NCI-H774 (cell line): Measurements from ENCODE around the gene NMRK2.
A peak's percentile ranks its signal among the peaks of the same experiment; 100 is the strongest.

Source experiments
- DNase-seq: peaks from one replicate; lab custom pipeline; 2025; lab: John Stamatoyannopoulos, UW

Gene NMRK2

DNA sequence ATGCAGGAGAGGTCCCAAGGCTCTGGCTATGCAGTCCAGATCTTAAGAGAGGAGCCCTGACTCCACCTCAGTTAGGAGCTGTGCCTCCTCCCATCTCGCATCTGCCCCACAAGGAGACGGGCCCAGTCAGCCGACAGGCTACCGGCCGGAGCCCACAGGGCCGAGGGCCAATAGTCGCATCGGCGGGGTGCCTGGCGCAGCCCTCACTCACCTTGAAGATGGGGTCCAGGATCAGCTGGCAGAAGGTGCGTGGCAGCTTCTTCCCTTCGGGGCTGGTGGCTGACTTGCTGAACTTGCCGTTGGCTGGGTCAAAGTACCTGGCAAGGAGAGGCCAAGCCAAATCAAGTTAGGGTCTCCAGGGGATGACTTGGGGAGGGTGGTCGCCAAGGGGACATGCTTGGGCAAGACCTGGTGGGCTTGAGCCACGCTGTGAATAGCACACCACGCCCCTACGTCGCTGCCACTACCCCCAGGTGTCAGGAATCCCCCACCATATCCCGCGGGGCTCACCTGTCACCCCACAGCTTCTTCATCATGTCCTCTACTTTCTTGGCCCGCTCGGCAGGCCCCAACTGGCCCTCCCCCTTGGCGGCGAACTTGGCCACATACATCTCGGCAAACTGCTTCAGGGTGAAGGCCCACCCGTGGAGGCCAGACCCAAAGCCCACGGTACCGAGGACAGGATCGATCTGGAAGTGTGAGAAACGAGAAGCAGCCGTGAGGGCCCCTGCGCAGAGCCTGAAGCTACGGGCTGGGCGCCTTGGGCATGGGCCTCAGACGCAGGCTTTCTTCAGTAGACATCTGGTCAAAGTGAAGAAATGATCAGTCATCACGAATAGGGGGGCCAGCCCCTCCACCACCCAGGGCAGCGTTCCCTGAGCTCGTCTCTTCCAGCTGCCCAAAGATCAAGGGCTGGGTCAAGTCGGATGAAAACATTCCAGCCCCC, 49.1 kb downstream of the NMRK2 start:
- no peak for DNase-seq

DNA sequence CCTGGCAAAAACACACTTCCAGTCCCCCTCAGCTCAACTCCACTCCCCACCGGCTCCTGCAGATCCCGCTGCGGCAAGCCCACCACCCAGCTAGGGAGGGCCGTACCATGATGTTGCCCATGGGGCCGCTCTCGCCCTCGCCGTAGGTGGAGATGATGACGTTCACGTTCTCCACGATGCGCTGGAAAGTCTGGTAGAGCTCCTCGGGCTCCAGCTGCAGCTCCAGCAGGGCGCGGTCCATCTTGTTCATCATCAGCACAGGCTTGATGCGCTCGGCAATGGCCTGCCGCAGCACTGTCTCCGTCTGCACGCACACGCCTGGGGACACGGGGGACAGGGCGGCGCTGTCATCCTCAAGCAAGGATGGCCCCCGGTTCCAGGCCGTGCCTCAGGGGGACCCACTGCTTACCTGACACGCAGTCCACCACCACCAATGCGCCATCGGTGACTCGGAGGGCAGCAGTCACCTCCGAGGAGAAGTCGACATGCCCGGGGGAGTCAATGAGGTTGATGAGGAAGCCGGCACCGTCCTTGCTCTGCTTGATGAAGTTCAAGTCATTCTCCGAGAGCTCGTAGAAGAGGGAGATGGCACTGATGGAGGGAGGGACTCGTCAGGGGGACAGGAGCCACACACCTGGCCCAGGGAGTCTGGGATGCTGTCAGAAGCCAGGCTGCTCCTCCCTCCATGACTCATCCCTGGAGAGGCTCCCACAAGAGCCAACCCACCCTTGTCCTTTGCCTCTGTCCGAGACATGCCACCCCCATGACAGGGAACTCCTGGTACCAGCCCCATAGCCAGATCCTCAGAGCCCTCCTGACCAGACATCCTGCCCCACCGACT, 50.1 kb downstream of the NMRK2 start:
- DNase-seq = no peak

DNA sequence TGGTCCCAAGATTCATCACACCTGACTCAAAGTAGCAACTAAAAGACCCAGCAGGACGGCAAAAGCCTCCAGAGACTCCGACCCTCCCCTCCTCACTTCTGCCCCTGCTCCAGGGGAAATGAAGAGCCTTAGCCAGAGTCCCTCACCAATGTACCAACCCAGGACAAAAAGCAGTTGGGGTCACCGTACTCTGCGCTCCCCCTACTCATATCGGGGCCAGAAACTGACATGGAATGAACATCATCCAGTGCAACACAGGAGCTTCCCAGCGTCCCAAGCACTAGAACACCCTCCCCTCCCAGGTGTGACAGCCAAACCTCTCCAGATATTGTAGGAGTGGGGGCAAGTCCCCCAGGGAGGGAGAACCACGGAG, 50.7 kb downstream of the NMRK2 start:
- no peak for DNase-seq

GRCh38 chr19:3983936-3984583, 51.2 kb downstream of the NMRK2 start:
- DNase-seq = no peak

- no peak for DNase-seq
Measured at GRCh38 chr19:3984584-3984907, 51.7 kb downstream of the NMRK2 start.

- DNase-seq = peak; percentile 86
Measured at GRCh38 chr19:3984908-3985642, 52.2 kb downstream of the NMRK2 start, which contains the start of gene EEF2. Gene EEF2, minus strand, starts transcription at chr19:3985463. Its CDS starts 83 bp downstream, at chr19:3985380.

DNA sequence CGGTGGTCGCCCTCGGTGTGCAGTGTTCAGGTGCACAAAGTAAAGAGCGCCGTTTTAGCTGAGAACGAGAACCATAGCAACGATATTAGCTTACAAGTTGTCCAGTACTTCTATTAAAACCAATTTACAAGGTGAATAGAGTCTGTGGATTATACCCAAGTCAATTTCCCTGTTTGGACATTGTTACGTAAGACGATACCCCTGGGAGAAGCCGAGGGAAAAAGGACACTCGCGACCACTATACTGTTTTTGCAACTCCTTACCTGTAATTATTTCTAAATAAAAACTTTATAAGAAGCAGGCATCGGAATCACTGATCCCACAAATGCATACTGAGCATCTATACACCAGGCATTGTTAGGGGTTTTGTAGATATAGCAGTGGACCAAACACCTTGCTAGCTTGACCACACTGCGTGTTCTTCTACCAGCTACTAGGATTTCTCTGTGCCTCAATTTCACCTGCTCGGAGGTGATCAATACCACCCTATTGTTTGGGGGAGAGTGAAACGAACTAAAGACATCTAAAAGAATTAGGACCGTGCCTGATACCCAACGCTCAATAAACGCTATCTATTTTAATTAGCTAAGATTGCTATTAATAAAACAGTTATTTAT, 52.9 kb downstream of the NMRK2 start:
- no peak for DNase-seq

GRCh38 chr19:3986260-3987041, 53.6 kb downstream of the NMRK2 start:
- peak; percentile 76 for DNase-seq

DNA sequence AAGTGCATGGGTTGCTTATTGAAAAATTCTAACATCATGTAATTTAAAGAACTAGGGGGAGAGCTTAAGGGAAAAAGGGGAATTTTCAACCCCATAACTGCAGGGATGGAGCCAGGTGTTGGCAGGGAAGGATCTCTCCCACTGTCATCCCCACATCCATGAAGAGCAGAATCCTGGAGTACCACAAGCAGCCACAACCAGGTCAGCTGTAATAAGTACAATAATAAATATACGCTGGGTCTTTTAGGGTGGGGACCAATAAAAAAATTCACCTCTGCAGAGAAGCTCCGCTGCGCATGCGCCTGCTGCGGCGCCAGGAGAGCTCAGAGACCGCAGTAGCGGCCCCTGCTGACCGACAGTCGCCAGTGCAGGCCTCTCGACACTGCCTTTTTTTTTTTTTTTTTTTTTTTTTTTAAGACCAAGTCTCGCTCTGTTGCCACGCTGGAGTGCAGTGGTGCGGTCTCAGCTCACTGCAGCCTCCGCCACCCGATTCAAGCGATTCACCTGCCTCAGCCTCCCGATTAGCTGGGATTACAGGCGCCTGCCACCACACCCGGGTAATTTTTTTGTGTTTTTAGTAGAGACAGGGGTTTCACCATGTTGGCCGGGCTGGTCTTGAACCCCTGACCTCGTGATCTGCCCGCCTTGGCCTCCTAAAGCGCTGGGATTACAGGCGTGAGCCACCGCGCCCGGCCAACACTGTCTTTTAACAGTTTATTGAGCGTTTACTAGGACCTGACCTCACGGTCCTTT, 54.9 kb downstream of the NMRK2 start:
- peak; percentile 79 for DNase-seq

- no peak for DNase-seq
Measured at GRCh38 chr19:3990815-3991117, 57.9 kb downstream of the NMRK2 start.
